Esophagus muscularis mucosa (tissue), 4 donors: Measurements from ENCODE around the gene ACTL10. TPM values are rescaled to one million over a fixed set of nuclear protein-coding genes. Genes with fewer than 3 reads are reported as not detected.

Experiments
- DNase-seq: peaks from one replicate; pipeline ENCODE4 v3.0.0-alpha.2; 2017; ENCODE audit errors: extremely low spot score
- H3K27ac ChIP-seq, 4 donors: fragments of 200-600 bp; sonication (generic); replicated peaks in 1 of 4; 1 replicate in 3 of 4; 2 replicates in 1 of 4; pipeline ENCODE4 v1.5.1; 2016 to 2019; ENCODE audit warnings: mild to moderate bottlenecking in 1 of 4
- H3K27me3 ChIP-seq, 4 donors: fragments of 200-600 bp; sonication (generic); one replicate each; pipeline versions ENCODE4 v1.5.1 to v1.6.0; 2016 to 2019
- H3K36me3 ChIP-seq, 4 donors: fragments of 200-600 bp; sonication (generic); one replicate each; pipeline ENCODE4 v1.5.1; 2016 to 2019
- H3K4me1 ChIP-seq, 4 donors: fragments of 200-600 bp; sonication (generic); one replicate each; pipeline ENCODE4 v1.5.1; 2016 to 2019
- H3K4me3 ChIP-seq, 4 donors: fragments of 200-600 bp; sonication (generic); 1 replicate in 2 of 4; 2 replicates in 2 of 4; pipeline ENCODE4 v1.5.1; 2016 to 2019; ENCODE audit warnings: mild to moderate bottlenecking in 4 of 4, moderate library complexity in 1 of 4
- H3K9me3 ChIP-seq, 4 donors: fragments of 200-600 bp; sonication (generic); 1 replicate in 3 of 4; 2 replicates in 1 of 4; pipeline ENCODE4 v1.5.1; 2016 to 2019
- EP300 ChIP-seq: sonication (generic); formaldehyde crosslinking; IDR thresholded peaks from one replicate; pipeline ENCODE4 v1.6.1; 2017; ENCODE audit warnings: antibody characterized with exemption
- POLR2A ChIP-seq: fragments of 450-650 bp; IDR thresholded peaks from one replicate; pipeline ENCODE4 v1.6.1; 2017; ENCODE audit warnings: antibody characterized with exemption, moderate library complexity, mild to moderate bottlenecking, low read depth
- POLR2AphosphoS5 ChIP-seq, 2 donors: sonication (generic); formaldehyde crosslinking; IDR thresholded peaks; one replicate each; pipeline ENCODE4 v1.6.1; 2017; ENCODE audit warnings: antibody characterized with exemption in 2 of 2
- WGBS: methylation state at CpG from one replicate; pipeline ENCODE4 v1.1.5; 2018; 5-methylcytosine and 5-hydroxymethylcytosine counted together
- intact Hi-C: fragments of 100-400 bp; cut with DNase I; formaldehyde crosslinking; loops from one replicate; pipeline ENCODE4 v1.15.1; 2023
- total RNA-seq, 4 donors: library from RNA; depleted of rRNA; stranded (reverse); fragments of >200 nt; gene quantifications; one replicate each; pipeline versions ENCODE4 v1.1.0 to v1.2.1, GENCODE V29; 2016
- TF ChIP-seq, protein P1 (sequence below), 3 experiments: fragments of 200-600 bp in 2 of 3; fragments of 450-650 bp in 1 of 3; sonication (generic) in 2 of 3; IDR thresholded peaks; one replicate each; pipeline ENCODE4 v1.5.1; 2017 to 2019; ENCODE audit warnings: antibody characterized with exemption in 3 of 3, mild to moderate bottlenecking in 2 of 3, moderate library complexity in 1 of 3

The ACTL10 gene
- total RNA-seq, 4 donors from 2014 or later = 1.3 to 2.5 (median 2.0) TPM

DNA sequence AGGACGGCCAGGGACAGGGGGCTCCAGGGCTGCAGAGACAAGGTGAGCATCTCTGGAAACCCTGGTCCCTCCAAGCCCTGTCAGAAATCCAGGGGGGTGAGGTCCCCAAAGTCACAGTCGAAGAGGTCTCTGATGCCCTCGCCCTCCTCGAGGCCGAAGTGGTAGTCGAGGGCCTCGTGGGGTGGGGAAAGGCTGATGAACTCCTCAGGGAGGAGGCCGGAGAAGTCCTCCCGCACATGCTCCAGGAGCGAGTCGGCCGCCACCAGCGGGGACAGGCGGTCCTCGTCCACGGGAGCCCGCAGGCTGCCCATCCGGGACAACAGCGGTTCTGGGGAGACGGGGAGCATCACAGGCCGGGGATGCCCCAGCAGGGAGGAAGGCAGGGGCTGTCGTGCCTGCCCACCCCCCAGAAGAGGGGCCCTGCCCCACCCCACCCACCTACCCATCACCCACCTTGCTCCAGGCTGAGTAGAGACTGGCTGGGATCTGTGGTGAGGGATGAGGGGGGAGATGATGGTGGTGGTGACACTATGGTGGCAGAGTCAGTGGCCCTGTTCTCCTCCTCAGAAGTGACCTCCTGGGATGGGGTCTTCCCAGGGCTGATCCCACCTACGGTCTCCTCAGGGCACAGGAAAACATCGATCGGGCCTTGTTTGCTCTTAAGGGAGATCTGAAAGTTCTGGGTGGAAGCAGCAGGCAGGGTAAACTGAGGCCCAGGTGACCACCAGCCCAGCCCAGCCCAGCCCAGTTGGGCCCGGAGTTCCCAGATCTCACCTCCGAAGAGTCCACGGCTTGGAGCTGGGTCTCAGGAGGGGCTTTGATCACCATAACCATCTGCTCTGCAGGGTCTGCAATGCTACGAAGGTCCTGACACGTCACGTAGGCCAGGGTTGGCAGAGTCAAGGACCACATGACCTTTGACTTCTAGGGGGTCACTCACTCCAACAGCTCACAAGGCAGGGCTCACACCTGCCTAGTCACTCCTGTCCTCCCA, 10.2 kb downstream of the ACTL10 start:
- intact Hi-C loops = no loop called here
- H3K27ac ChIP-seq = peak overlapping the region; percentile 93 to 97 (median 96)
- 96% methylated on average over 17 of the region's 31 CpGs for WGBS

GRCh38 chr20:33677991-33678702, 11.4 kb downstream of the ACTL10 start:
- peaks cover 18 to 46% (median 41%) of the 10 kb centered on the region in 4 donors for H3K4me1 ChIP-seq
- peak overlapping the region; percentile 22 to 97 (median 94) for H3K27ac ChIP-seq

More for the DNA sequence above, 10.2 kb downstream of the ACTL10 start:
- H3K27me3 ChIP-seq = no peaks in the 10 kb centered on the region
- no peaks in the 10 kb centered on the region for H3K36me3 ChIP-seq
- no peak for TF ChIP-seq POLR2AphosphoS5 (IDR thresholded peaks at IDR 0.05)
- DNase-seq = no peak
- H3K9me3 ChIP-seq = no peaks in the 10 kb centered on the region
- H3K4me1 ChIP-seq = peaks cover 29 to 57% (median 53%) of the 10 kb centered on the region in 4 donors
- no peak overlapping the region for H3K4me3 ChIP-seq

DNA sequence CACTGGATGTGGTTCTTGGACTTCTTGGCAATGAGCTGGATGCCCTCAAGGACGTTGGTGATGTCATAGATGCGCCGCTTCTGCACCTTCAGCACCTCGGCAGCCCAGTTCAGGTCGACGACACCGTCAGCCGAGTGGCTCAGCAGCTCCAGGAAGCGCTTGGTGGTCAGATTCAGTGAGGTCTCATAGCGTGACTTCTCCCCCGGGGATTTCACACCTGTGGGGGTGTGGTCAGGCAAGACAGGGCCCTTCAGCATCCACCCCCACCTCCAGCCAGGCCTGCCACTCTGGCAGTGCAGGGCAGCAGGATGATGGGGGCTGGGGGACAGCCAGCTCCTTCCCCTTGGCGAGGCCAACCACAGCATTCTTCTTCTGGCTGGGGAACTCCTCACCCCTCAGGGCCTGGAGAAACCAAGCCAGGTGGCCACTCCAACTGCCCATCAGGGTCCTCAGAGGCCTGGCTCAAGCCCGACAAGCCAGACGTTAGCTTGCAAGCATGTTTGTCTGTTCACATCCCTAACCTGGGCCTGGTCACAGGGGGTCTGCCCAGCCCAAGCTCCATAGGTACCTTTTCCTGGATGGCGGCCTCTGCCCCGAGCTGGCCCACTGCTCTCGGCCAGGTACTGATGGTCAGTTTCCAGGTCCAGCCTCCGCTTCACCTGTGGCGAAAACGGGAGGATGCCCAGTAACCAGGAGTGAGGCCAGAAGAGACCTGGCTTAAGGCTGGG, 13.2 kb downstream of the ACTL10 start:
- no CpG with 5 or more reads among the region's 20 CpGs for WGBS
- no peaks in the 10 kb centered on the region for H3K27me3 ChIP-seq
- H3K36me3 ChIP-seq = no peaks in the 10 kb centered on the region
- DNase-seq = no peak
- H3K9me3 ChIP-seq = no peaks in the 10 kb centered on the region
- intact Hi-C loops = no loop called here
- H3K4me1 ChIP-seq = peaks cover 11 to 38% (median 36%) of the 10 kb centered on the region in 4 donors
- no peak for TF ChIP-seq POLR2A
- TF ChIP-seq, protein P1, sequence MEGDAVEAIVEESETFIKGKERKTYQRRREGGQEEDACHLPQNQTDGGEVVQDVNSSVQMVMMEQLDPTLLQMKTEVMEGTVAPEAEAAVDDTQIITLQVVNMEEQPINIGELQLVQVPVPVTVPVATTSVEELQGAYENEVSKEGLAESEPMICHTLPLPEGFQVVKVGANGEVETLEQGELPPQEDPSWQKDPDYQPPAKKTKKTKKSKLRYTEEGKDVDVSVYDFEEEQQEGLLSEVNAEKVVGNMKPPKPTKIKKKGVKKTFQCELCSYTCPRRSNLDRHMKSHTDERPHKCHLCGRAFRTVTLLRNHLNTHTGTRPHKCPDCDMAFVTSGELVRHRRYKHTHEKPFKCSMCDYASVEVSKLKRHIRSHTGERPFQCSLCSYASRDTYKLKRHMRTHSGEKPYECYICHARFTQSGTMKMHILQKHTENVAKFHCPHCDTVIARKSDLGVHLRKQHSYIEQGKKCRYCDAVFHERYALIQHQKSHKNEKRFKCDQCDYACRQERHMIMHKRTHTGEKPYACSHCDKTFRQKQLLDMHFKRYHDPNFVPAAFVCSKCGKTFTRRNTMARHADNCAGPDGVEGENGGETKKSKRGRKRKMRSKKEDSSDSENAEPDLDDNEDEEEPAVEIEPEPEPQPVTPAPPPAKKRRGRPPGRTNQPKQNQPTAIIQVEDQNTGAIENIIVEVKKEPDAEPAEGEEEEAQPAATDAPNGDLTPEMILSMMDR (IDR thresholded peaks at IDR 0.05) = no peak
- TF ChIP-seq EP300 = no peak
- TF ChIP-seq POLR2AphosphoS5 (IDR thresholded peaks at IDR 0.05) = no peak
- no peak overlapping the region for H3K27ac ChIP-seq
- no peak overlapping the region for H3K4me3 ChIP-seq

More at GRCh38 chr20:33677991-33678702, 11.4 kb downstream of the ACTL10 start:
- H3K4me3 ChIP-seq = peak overlapping the region in 1 of 4 donors; percentile 28
- no peaks in the 10 kb centered on the region for H3K9me3 ChIP-seq
- WGBS = 75% methylated on average over 7 of the region's 15 CpGs
- no peaks in the 10 kb centered on the region for H3K36me3 ChIP-seq
- intact Hi-C loops = no loop called here
- no peak for DNase-seq
- H3K27me3 ChIP-seq = no peaks in the 10 kb centered on the region
- TF ChIP-seq EP300 (no peak), POLR2AphosphoS5 (IDR thresholded peaks at IDR 0.05) (peak; percentile 26 to 44)

GRCh38 chr20:33680686-33681085, 13.9 kb downstream of the ACTL10 start:
- intact Hi-C loops = no loop called here
- 95% methylated on average over 2 of the region's 2 CpGs for WGBS
- no peak for DNase-seq
- no peak overlapping the region for H3K27ac ChIP-seq
- TF ChIP-seq POLR2A (no peak), EP300 (no peak), POLR2AphosphoS5 (IDR thresholded peaks at IDR 0.05) (no peak)
- TF ChIP-seq, protein P1 (IDR thresholded peaks at IDR 0.05) = no peak
- no peaks in the 10 kb centered on the region for H3K9me3 ChIP-seq
- H3K27me3 ChIP-seq = no peaks in the 10 kb centered on the region
- no peaks in the 10 kb centered on the region for H3K36me3 ChIP-seq
- H3K4me3 ChIP-seq = no peak overlapping the region
- peaks cover 15 to 38% (median 36%) of the 10 kb centered on the region in 4 donors for H3K4me1 ChIP-seq

DNA sequence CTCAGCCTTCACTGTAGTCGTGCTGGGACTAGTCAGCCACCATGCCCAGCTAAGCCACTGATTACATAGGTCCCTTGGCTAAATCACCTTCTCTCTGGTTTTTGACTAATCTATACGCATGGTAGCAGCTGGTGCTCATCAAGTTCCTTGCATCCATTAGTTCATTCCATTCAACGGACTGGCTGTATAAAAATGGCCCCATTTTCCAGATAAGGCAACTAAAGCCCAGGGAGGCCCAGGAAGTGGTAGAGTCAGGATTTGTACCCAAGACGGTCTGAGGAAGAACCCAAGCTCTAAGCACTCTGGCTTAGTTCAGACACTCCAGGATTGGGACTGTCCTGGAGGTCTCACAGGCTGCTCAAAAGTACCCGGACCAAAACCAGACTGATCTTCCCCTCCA, 14.5 kb downstream of the ACTL10 start:
- Histone ChIP-seq H3K27ac (no peak overlapping the region), H3K27me3 (no peaks in the 10 kb centered on the region), H3K4me1 (peaks cover 10 to 35% (median 32%) of the 10 kb centered on the region in 4 donors), H3K36me3 (no peaks in the 10 kb centered on the region), H3K4me3 (no peak overlapping the region), H3K9me3 (no peaks in the 10 kb centered on the region)
- TF ChIP-seq, protein P1 (IDR thresholded peaks at IDR 0.05) = no peak
- TF ChIP-seq POLR2A = no peak
- no peak for TF ChIP-seq POLR2AphosphoS5 (IDR thresholded peaks at IDR 0.05)
- no peak for TF ChIP-seq EP300
- 93% methylated on average over 5 of the region's 5 CpGs for WGBS
- DNase-seq = no peak
- intact Hi-C loops = no loop called here
